ENCODE measurements around the gene VGLL4.

DNA sequence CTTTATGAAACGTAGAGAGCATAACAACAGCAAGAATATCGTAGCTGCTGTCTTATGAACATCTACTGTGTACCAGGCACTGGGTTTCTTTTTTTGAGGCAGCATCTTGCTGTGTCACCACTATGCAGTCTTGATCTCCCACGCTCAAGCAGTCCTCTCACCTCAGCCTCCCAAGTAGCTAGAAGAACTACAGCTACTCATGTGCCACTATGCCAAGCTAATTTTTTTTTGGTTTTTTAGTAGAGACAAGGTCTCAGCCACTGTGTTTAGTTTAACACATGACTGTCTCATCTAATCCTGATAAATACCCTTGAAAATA lies 129.9 kb downstream of the VGLL4 start:
- TF ChIP-seq, protein P1, sequence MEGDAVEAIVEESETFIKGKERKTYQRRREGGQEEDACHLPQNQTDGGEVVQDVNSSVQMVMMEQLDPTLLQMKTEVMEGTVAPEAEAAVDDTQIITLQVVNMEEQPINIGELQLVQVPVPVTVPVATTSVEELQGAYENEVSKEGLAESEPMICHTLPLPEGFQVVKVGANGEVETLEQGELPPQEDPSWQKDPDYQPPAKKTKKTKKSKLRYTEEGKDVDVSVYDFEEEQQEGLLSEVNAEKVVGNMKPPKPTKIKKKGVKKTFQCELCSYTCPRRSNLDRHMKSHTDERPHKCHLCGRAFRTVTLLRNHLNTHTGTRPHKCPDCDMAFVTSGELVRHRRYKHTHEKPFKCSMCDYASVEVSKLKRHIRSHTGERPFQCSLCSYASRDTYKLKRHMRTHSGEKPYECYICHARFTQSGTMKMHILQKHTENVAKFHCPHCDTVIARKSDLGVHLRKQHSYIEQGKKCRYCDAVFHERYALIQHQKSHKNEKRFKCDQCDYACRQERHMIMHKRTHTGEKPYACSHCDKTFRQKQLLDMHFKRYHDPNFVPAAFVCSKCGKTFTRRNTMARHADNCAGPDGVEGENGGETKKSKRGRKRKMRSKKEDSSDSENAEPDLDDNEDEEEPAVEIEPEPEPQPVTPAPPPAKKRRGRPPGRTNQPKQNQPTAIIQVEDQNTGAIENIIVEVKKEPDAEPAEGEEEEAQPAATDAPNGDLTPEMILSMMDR (conservative IDR thresholded peaks at IDR 0.05 in 1 of 2, IDR thresholded peaks at IDR 0.05 in 1 of 2; ENCODE audit: extremely low read depth in 1 of 2, insufficient read depth in 1 of 2, low read depth in 1 of 2, low read length in 2 of 2) = no peak
- TF ChIP-seq EZH2 (IDR thresholded peaks at IDR 0.05; ENCODE audit: borderline replicate concordance, low read length) = no peak

All from mammary epithelial cell (primary cell).